Subcutaneous adipose tissue (tissue), 4 donors: Measurements from ENCODE around the gene FTO. TPM values are rescaled to one million over a fixed set of nuclear protein-coding genes. Genes with fewer than 3 reads are reported as not detected.

Experiments used
- total RNA-seq, 4 donors: library from RNA; depleted of rRNA; stranded (reverse); fragments of >200 nt; gene quantifications; one replicate each; pipeline ENCODE4 v1.1.0, GENCODE V29; 2016
- TF ChIP-seq, protein P1 (sequence below): fragments of 450-650 bp; IDR thresholded peaks from one replicate; pipeline ENCODE4 v1.5.1; 2016; ENCODE audit warnings: low read depth, mild to moderate bottlenecking, control low read depth, antibody characterized with exemption, moderate library complexity

The FTO gene
- total RNA-seq, 4 donors from 2014 or later, result 74.3 to 102 (median 90.9) TPM

DNA sequence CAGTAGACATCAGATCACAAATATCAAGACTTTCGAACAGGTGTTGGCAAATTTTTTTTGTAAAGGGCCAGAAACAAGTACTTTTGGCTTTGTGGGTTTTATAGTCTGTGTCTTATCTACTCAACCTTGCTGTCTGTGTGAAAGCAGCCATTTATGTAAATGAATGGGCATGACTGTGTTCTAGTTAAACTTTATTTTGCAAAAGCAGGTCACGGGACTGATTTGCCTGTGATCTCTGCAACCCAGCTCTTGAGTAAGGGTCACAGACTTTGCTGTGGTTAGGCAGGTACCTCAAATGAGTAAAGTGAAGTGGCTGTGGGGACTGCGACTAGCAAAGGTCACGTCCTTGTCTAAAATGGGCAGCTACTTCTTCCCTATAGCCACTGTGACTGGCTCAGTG, 136.5 kb downstream of the FTO start:
- TF ChIP-seq, protein P1, sequence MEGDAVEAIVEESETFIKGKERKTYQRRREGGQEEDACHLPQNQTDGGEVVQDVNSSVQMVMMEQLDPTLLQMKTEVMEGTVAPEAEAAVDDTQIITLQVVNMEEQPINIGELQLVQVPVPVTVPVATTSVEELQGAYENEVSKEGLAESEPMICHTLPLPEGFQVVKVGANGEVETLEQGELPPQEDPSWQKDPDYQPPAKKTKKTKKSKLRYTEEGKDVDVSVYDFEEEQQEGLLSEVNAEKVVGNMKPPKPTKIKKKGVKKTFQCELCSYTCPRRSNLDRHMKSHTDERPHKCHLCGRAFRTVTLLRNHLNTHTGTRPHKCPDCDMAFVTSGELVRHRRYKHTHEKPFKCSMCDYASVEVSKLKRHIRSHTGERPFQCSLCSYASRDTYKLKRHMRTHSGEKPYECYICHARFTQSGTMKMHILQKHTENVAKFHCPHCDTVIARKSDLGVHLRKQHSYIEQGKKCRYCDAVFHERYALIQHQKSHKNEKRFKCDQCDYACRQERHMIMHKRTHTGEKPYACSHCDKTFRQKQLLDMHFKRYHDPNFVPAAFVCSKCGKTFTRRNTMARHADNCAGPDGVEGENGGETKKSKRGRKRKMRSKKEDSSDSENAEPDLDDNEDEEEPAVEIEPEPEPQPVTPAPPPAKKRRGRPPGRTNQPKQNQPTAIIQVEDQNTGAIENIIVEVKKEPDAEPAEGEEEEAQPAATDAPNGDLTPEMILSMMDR, result no peak

DNA sequence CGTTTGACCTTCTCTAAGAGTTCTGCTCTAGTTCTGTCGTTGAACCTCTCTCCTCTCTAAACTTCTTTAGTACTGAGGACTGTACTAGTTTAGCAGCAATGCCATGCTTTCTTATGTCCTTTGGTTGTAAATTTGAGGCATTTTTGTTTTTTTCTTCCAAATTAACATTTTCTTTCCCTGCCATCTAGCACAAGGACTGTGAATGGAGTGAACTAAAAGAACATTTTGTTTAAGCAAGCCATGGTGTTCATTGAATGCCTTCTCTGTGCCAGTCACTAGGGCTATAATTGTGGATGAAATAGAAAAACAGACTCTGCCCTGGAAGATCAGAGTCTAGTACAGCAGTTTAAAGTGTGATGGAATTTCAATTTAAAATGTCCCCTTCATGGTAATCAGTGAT, 137.9 kb downstream of the FTO start:
- TF ChIP-seq, protein P1, result no peak

DNA sequence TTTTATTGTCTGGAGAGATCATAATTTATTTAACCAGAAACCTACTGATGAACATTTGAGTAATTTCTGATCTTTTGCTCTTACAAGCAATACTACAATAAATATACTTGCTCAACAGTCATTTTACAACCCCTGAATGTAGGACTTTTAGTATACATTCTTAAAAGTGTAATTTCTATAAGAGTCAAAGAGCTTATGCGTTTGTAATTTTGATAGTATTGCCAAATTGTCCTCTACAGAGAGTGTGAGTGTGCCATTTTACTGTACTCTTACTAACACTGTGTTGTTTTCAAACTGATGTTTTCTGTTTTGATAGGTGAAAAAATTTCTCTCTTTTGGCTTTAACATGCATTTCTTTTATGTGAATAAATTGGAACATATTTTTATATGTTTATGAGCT, 139.1 kb downstream of the FTO start:
- TF ChIP-seq, protein P1, result no peak

DNA sequence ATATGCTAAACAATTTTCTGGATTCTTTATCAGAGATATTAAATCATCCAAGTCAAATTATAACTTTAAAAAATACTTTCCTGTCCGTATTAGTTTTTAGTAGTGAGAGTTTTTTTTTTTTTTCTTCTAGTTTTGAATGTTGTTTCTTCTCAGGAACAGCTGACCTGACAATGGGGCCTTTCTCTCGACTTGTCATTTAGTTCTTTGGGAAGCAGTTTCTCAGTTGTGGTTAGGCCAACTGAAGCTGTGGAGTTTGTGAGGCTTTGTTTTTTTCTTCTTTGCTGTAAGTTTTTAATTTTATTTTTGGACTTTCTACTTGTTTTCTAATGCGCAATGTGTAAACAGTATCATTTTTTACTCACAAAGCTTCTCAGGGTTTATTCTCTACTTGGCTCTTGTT, 140.8 kb downstream of the FTO start:
- TF ChIP-seq, protein P1, result no peak

DNA sequence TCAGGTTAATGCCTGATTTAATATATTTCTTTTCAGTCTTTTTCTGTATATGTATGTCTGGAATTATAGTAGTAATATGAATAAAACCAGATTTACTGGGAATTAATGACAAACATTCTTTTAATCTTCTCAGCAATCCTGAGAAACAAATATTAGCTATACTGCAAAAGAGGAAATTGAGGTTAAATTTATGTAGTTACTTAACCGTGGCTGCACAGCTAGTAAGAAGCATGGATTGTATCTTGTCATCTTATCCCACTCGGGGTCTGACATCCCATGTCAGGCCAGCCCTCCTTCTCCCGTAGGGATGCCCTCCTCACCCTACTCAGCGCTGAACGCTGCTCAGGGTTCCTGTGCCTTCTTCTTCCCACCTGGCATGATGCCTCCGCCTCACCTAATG, 143.0 kb downstream of the FTO start:
- TF ChIP-seq, protein P1, result no peak

DNA sequence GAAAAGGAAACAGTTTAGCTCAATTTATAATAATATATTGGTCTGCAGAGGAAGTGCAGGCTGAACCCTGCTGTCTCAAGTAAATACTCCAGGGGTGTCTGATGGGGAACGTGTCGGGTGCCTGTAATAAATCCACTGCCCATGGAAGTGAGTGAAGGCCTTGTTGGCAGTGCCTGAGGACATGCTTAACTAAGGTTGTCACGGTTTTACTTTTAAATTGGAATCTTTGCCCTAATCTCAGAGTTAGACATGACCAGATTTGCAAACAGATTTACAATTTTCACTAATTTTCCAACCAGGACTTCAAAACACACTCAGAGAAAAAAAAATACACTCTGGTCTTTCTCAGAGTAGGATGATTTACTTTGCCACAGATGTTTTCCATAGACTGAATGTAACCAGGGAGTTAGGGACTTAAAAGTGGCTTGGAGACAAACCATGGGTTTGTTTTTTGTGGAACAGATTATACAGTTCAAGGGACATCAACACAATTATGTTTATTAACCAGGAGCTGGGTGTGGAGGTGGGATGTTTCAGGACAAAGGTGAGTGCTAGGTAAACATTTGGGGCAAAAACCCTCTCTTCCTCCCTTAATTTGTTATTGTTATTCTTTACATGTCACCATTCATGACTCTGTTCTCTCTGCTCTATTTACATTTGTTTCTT, 144.5 kb downstream of the FTO start:
- TF ChIP-seq, protein P1, result no peak

DNA sequence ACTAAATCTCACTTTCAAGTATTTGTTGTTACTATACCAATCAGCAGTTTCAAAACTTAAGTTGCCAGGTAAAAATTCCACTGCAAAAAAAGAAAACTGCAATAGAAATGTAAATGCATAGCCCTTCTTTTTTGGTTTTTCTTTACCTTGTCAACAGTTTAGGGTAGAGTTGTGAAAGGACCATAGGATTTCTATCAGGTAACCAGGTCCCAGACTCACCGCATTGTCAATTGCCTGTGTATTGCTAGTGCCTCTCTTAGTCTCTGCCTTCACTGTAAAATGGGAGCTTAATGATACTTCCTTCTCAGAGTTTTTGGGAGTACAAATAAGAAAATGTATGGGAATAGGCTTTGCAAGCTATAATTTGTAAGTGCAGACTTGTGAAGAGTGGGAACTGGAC, 145.0 kb downstream of the FTO start:
- TF ChIP-seq, protein P1, result no peak
